Measurements from ENCODE around the gene MLLT6. TPM values are rescaled to one million over a fixed set of nuclear protein-coding genes. Genes with fewer than 3 reads are reported as not detected.

Gene MLLT6
- total and polyA plus RNA-seq, 2 of the 13 experiments (the other 11 are each of a cell fraction or from before 2014, with no cell fraction given) = 50.7 to 69.5 TPM

- no peaks in the 10 kb centered on the region for H3K9me3 ChIP-seq (ENCODE audit: low read length)
- POLR2A ChIA-PET = interaction anchor here (1.5 to 8.9 kb wide), 11 partner anchors 11 to 92 kb away, joined by 5 to 106 read pairs (median 29); partner anchors contain the start of genes CISD3 and EPOP
- peak; percentile 63 for DNase-seq (ENCODE audit: low spot score)
- peaks cover 64% of the 10 kb centered on the region for H3K4me1 ChIP-seq (ENCODE audit: insufficient read depth, low read length)
- H3K4me3 ChIP-seq (replicated peaks in 1 of 3; ENCODE audit: insufficient read depth in 1 of 3, low read depth in 2 of 3, low read length in 3 of 3) = peak overlapping the region; percentile 71 to 99 (median 90)
- peaks cover 14 to 37% of the 10 kb centered on the region in 2 experiments for H3K36me3 ChIP-seq (replicated peaks in 1 of 2; ENCODE audit: control insufficient read depth in 1 of 2, insufficient read depth in 2 of 2, low read length in 2 of 2)
- no peak for ATAC-seq
- no peak overlapping the region for H2AFZ ChIP-seq (ENCODE audit: low read length)
- no peaks in the 10 kb centered on the region; a peak in 1 of 5 replicates for H3K27me3 ChIP-seq (ENCODE audit: control insufficient read depth in 1 of 2, insufficient read depth in 2 of 2, low read length in 2 of 2)
- peak overlapping the region; percentile 66 for H3K9ac ChIP-seq (ENCODE audit: insufficient read depth, low read depth, low read length)
- H3K79me2 ChIP-seq (ENCODE audit: insufficient read depth, low read length) = peaks cover 48% of the 10 kb centered on the region
- in situ Hi-C loops (cut with HindIII; ENCODE audit: extremely low pct_ligation_motif_present, low pct_unique_long_range_greater_than_20kb) = no loop called here
- WGBS (ENCODE audit: low lambda C conversion rate) = under 1% methylated on average over 27 of the region's 38 CpGs
- H3K4me2 ChIP-seq (ENCODE audit: low read depth, low read length) = peak overlapping the region; percentile 91
- H3K27ac ChIP-seq (ENCODE audit: extremely low read length, insufficient read depth, low read length) = peak overlapping the region; percentile 62
- BruUV-seq (replicated peaks) = no TSS peak
- no peak for FAIRE-seq
- intact Hi-C loops (cut with micrococcal nuclease; ENCODE audit: unreplicated experiment) = loop anchor here (1.0 kb wide), 1 partner anchor 29 kb away; no protein-coding TSS in a partner anchor
- CTCF ChIA-PET (ENCODE audit: low intra/inter-chr PET ratio, low total read pairs) = no interaction called here
- peaks cover 12% of the 10 kb centered on the region for H4K20me1 ChIP-seq (ENCODE audit: insufficient read depth, low read length)
- TF ChIP-seq JUN (CRISPR knock-in tag; IDR thresholded peaks at IDR 0.05) (0 out of 2 replicates have a peak, but pooled peaks have one; percentile 45), SP5 (CRISPR knock-in tag; IDR thresholded peaks at IDR 0.05; ENCODE audit: borderline replicate concordance, low read depth) (peak; percentile 79; the same call in 1 of the 2 replicates), MZF1 (CRISPR knock-in tag; IDR thresholded peaks at IDR 0.05; ENCODE audit: borderline replicate concordance) (no peak), RBFOX2 (IDR thresholded peaks at IDR 0.05; ENCODE audit: low read depth, low read length) (peak; percentile 73), IRF2 (CRISPR knock-in tag; IDR thresholded peaks at IDR 0.05) (no peak), ZSCAN21 (CRISPR knock-in tag; IDR thresholded peaks at IDR 0.05; ENCODE audit: borderline replicate concordance) (no peak), ZBTB20 (CRISPR knock-in tag; IDR thresholded peaks at IDR 0.05; ENCODE audit: borderline replicate concordance, low read depth) (no peak), NR2F1 (CRISPR knock-in tag; IDR thresholded peaks at IDR 0.05) (peak; percentile 47 to 57; a peak in 2 of 4 replicates), ATF5 (CRISPR knock-in tag; IDR thresholded peaks at IDR 0.05; ENCODE audit: low read depth) (no peak), ZNF552 (CRISPR knock-in tag; IDR thresholded peaks at IDR 0.05; ENCODE audit: borderline replicate concordance) (no peak), GMEB1 (CRISPR knock-in tag; IDR thresholded peaks at IDR 0.05; ENCODE audit: borderline replicate concordance) (0 out of 2 replicates have a peak, but pooled peaks have one; percentile 55), ZFP37 (CRISPR knock-in tag; IDR thresholded peaks at IDR 0.05; ENCODE audit: borderline replicate concordance) (0 out of 2 replicates have a peak, but pooled peaks have one; percentile 20), ZNF816 (CRISPR knock-in tag; IDR thresholded peaks at IDR 0.05; ENCODE audit: borderline replicate concordance) (no peak), ZNF549 (CRISPR knock-in tag; IDR thresholded peaks at IDR 0.05) (no peak), PPARG (CRISPR knock-in tag; conservative IDR thresholded peaks at IDR 0.05) (no peak), DRAP1 (CRISPR knock-in tag; IDR thresholded peaks at IDR 0.05) (no peak), ZNF704 (CRISPR knock-in tag; IDR thresholded peaks at IDR 0.05; ENCODE audit: borderline replicate concordance) (no peak), PLSCR1 (CRISPR knock-in tag; IDR thresholded peaks at IDR 0.05; ENCODE audit: borderline replicate concordance) (no peak)
Observed at GRCh38 chr17:38705803-38706504, 881 bp downstream of the MLLT6 start.

Measured in HepG2 (cell line).